Loucy (cell line): ENCODE results near the gene VWA7.

Source experiments
- H2AFZ ChIP-seq: fragments of 200-600 bp; sonication (generic); 2 replicates; pipeline ENCODE4 v1.6.0; 2016; ENCODE audit warnings: antibody characterized with exemption, mild to moderate bottlenecking, low read length, moderate library complexity
- H3F3A ChIP-seq: fragments of 200-600 bp; 2 replicates; pipeline ENCODE4 v1.6.0; 2016; ENCODE audit warnings: antibody characterized with exemption, low read depth, mild to moderate bottlenecking
- H3K27me3 ChIP-seq: fragments of 200-600 bp; sonication (generic); 2 replicates; pipeline ENCODE4 v1.6.1; 2014; ENCODE audit warnings: low read length, mild to moderate bottlenecking; ENCODE audit not compliant: insufficient read depth, poor library complexity, severe bottlenecking
- H3K36me3 ChIP-seq: fragments of 200-600 bp; sonication (generic); 2 replicates; pipeline ENCODE4 v1.6.1; 2016; ENCODE audit warnings: low read length; ENCODE audit not compliant: insufficient read depth
- H3K4me1 ChIP-seq: fragments of 200-600 bp; sonication (generic); 2 replicates; pipeline ENCODE4 v1.5.1; 2014; ENCODE audit warnings: low read length, mild to moderate bottlenecking; ENCODE audit not compliant: insufficient read depth, poor library complexity, severe bottlenecking
- H3K4me2 ChIP-seq: fragments of 200-600 bp; sonication (generic); 2 replicates; pipeline ENCODE4 v1.6.0; 2014; ENCODE audit warnings: antibody characterized with exemption, low read length, low read depth, mild to moderate bottlenecking; ENCODE audit not compliant: poor library complexity, severe bottlenecking
- H3K4me3 ChIP-seq: fragments of 200-600 bp; sonication (generic); 2 replicates; pipeline ENCODE4 v1.5.1; 2014; ENCODE audit warnings: low read length, mild to moderate bottlenecking, mixed read lengths; ENCODE audit not compliant: poor library complexity, severe bottlenecking
- H3K79me2 ChIP-seq: fragments of 200-600 bp; sonication (generic); 2 replicates; pipeline ENCODE4 v1.6.1; 2014; ENCODE audit warnings: low read length; ENCODE audit not compliant: insufficient read depth
- H3K9ac ChIP-seq: fragments of 200-600 bp; sonication (generic); 2 replicates; pipeline ENCODE4 v1.6.0; 2014; ENCODE audit warnings: mild to moderate bottlenecking, low read depth, low read length, moderate library complexity; ENCODE audit not compliant: poor library complexity, severe bottlenecking
- H3K9me2 ChIP-seq: fragments of 200-600 bp; sonication (generic); replicated peaks from 2 replicates; pipeline ENCODE4 v1.6.1; 2016; ENCODE audit warnings: low read depth, low read length, mixed read lengths
- H3K9me3 ChIP-seq: fragments of 200-600 bp; sonication (generic); 2 replicates; pipeline ENCODE4 v1.6.1; 2014; ENCODE audit warnings: mild to moderate bottlenecking, antibody characterized with exemption, low read length, low read depth; ENCODE audit not compliant: insufficient read depth
- H4K20me1 ChIP-seq: fragments of 200-600 bp; sonication (generic); 2 replicates; pipeline ENCODE4 v1.6.0; 2014; ENCODE audit warnings: antibody characterized with exemption, low read length, mild to moderate bottlenecking; ENCODE audit not compliant: insufficient read depth, poor library complexity, severe bottlenecking
- CTCF ChIP-seq: fragments of 200-600 bp; sonication (generic); conservative IDR thresholded peaks from 2 replicates; pipeline ENCODE4 v1.5.1; 2014; ENCODE audit warnings: mild to moderate bottlenecking, antibody characterized with exemption, low read length
- EZH2phosphoT487 ChIP-seq: fragments of 200-600 bp; IDR thresholded peaks from 2 replicates; pipeline ENCODE4 v1.6.1; 2018; ENCODE audit warnings: antibody characterized with exemption, mild to moderate bottlenecking, moderate library complexity, borderline replicate concordance

VWA7 gene

DNA sequence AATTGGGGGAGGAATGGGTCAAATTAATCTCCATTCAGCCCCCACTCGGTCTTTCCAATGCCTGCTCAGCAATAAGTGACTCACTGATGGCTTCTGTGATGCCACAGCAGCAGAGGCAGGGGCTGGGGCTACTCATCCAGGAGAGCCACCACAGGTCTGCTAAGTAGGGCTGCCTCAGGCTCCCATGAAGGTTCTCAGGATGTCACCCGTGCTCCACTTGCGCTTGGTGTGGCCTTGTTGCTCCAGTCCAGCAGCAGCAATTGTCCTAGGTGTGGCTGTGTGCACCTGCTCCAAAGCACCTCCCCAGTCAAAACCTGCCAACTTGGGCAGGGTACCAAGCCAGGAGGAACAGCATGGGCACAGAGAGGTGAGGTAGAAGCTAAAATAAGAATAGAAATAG is 55.0 kb downstream of the VWA7 start:
- H3K9me3 ChIP-seq, result no peaks in the 10 kb centered on the region
- no peaks in the 10 kb centered on the region for H3K27me3 ChIP-seq
- no peaks in the 10 kb centered on the region for H3K9me2 ChIP-seq
- peaks cover 4% of the 10 kb centered on the region; the same call in 1 of the 2 replicates for H3F3A ChIP-seq
- H3K4me3 ChIP-seq, result no peak overlapping the region
- H3K9ac ChIP-seq, result no peak overlapping the region
- peaks cover 20% of the 10 kb centered on the region for H3K4me1 ChIP-seq
- no peak overlapping the region for H2AFZ ChIP-seq
- no peaks in the 10 kb centered on the region for H4K20me1 ChIP-seq
- H3K79me2 ChIP-seq, result peaks cover 6% of the 10 kb centered on the region; the same call in 1 of the 2 replicates
- TF ChIP-seq CTCF, result no peak
- no peak for TF ChIP-seq EZH2phosphoT487
- peaks cover 3% of the 10 kb centered on the region; the same call in 1 of the 2 replicates for H3K36me3 ChIP-seq
- no peak overlapping the region for H3K4me2 ChIP-seq

DNA sequence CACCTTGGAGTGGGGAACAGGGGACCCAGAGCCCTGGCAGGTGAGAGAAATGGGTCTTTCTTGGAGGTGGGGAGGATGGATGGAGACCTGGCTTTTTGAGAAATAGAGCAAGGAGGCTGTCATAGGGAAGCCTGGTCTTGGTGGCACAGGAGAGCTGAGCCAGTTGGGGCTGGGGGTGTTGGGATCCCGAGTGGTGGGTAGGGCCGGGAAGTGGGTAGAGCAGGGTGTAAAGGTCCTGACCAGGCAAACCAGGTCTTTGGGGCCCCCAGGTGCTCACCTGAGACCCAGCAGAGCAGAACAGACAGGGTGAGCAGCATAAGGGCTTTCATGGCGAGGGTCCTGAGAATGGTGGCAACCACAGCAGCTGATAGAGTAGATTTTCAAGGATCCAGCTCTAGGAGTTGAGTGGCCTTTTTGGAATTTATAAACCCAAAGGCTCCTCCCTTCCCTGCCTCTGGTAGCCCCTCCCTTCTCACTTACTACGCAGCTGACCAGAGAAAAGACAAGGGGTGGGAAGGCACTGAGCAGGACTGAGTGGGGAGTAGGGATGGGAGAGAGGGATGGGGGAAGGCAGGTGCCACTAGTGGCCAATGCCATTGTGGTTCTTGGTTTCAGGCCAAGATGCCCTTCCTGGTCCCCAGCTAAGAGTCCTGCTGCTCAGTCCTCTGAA is 55.6 kb downstream of the VWA7 start, which contains the start of gene LY6G6C:
Gene LY6G6C (minus strand): TSS at position 396 of the 670 bp plus-strand sequence. CDS start 67 bp downstream, at position 329.
- no peak within 1 kb of the TSS for H2AFZ ChIP-seq
- no peak within 1 kb of the TSS for H3K9ac ChIP-seq
- no peaks in the 10 kb centered on the region for H3K9me2 ChIP-seq
- no peak within 1 kb of the TSS for H3K4me3 ChIP-seq
- H3F3A ChIP-seq, result peaks cover 4% of the 10 kb centered on the region; the same call in 1 of the 2 replicates
- no peaks in the 10 kb centered on the region for H3K9me3 ChIP-seq
- no peak for TF ChIP-seq EZH2phosphoT487
- no peak for TF ChIP-seq CTCF
- no peaks in the 10 kb centered on the region for H3K27me3 ChIP-seq
- no peaks in the 10 kb centered on the region; the same call in 1 of the 2 replicates for H3K36me3 ChIP-seq
- no peak within 1 kb of the TSS for H3K4me2 ChIP-seq
- no peaks in the 10 kb centered on the region for H4K20me1 ChIP-seq
- no peaks in the 10 kb centered on the region for H3K79me2 ChIP-seq
- H3K4me1 ChIP-seq, result peaks cover 14% of the 10 kb centered on the region

DNA sequence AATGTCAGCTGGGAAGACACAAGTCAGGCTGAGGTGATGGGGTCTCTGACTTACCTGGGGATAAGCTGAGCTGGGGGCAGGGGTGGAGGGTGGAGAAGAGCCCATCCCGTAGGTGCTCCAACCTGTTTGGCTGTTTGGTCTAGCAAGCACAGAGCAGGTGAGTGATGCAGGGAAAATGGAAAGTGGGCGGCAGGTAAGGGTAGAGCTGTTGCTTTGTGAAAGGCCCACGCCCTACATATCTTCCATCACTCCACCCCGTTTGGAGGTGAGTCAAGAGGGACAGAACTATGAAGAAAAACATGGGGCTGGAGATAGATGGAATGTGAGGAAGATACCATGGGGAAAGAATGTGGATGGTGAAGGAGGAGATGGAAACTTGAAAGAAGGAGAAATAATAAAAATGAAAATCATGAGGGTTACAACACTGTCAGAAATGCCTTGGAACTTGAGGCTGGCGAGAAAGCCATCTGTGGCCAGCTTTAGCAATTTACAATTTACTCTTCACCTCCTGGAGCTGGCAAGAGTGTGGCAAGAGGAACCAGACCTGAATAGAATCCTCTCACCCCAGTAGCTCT is 56.8 kb downstream of the VWA7 start:
- no peak overlapping the region for H3K4me3 ChIP-seq
- no peak overlapping the region for H3K4me2 ChIP-seq
- no peak overlapping the region for H3K9ac ChIP-seq

More for the DNA sequence above, 56.8 kb downstream of the VWA7 start:
- Histone ChIP-seq H3K9me2 (no peaks in the 10 kb centered on the region), H3K36me3 (no peaks in the 10 kb centered on the region), H4K20me1 (no peaks in the 10 kb centered on the region), H2AFZ (no peak overlapping the region), H3F3A (no peaks in the 10 kb centered on the region), H3K4me1 (peaks cover 6% of the 10 kb centered on the region), H3K79me2 (no peaks in the 10 kb centered on the region), H3K27me3 (no peaks in the 10 kb centered on the region), H3K9me3 (no peaks in the 10 kb centered on the region)
- no peak for TF ChIP-seq EZH2phosphoT487
- TF ChIP-seq CTCF, result no peak
